ENCODE measurements around the gene ARHGAP18.
"Not testable (repeated sequence)": the region's sequence is repeated elsewhere in the genome, so short reads cannot be mapped to it uniquely, and the experiment has no call there.

The ARHGAP18 gene

GRCh38 chr6:129574605-129575004, 135.4 kb downstream of the ARHGAP18 start:
- DNase-seq, result not testable (repeated sequence)

- DNase-seq, result not testable (repeated sequence)
Measured at GRCh38 chr6:129570929-129571328, 139.0 kb downstream of the ARHGAP18 start.

- DNase-seq, result no peak
Measured at GRCh38 chr6:129568015-129568414, 142.0 kb downstream of the ARHGAP18 start.

GRCh38 chr6:129567374-129567773, 142.6 kb downstream of the ARHGAP18 start:
- peak; percentile 29 to 30 for DNase-seq

GRCh38 chr6:129565811-129566210, 144.2 kb downstream of the ARHGAP18 start:
- no peak for DNase-seq

GRCh38 chr6:129565366-129565765, 144.6 kb downstream of the ARHGAP18 start:
- no peak for DNase-seq

GRCh38 chr6:129558248-129558647, 151.7 kb downstream of the ARHGAP18 start:
- DNase-seq, result no peak

- no peak for DNase-seq
Measured at GRCh38 chr6:129555206-129555832, 154.7 kb downstream of the ARHGAP18 start.

GRCh38 chr6:129552413-129552812, 157.6 kb downstream of the ARHGAP18 start:
- DNase-seq, result no peak

- no peak for DNase-seq
Measured at GRCh38 chr6:129551486-129551885, 158.5 kb downstream of the ARHGAP18 start.

GRCh38 chr6:129546702-129547101, 163.3 kb downstream of the ARHGAP18 start:
- DNase-seq, result no peak

GRCh38 chr6:129544892-129545612, 164.9 kb downstream of the ARHGAP18 start:
- no peak for DNase-seq

- DNase-seq, result peak in 1 of 2 donors; percentile 6
Measured at GRCh38 chr6:129543981-129544380, 166.0 kb downstream of the ARHGAP18 start.

- DNase-seq, result no peak
Measured at GRCh38 chr6:129542705-129543104, 167.3 kb downstream of the ARHGAP18 start.

GRCh38 chr6:129539032-129539431, 170.9 kb downstream of the ARHGAP18 start:
- no peak for DNase-seq

- DNase-seq, result no peak
Measured at GRCh38 chr6:129536271-129536670, 173.7 kb downstream of the ARHGAP18 start.

- no peak for DNase-seq
Measured at GRCh38 chr6:129534926-129535325, 175.1 kb downstream of the ARHGAP18 start.
